Breast epithelium (tissue), 4 donors: ENCODE results near the gene OPCML. TPM values are rescaled to one million over a fixed set of nuclear protein-coding genes. Genes with fewer than 3 reads are reported as not detected.

Experiments used
- DNase-seq, 2 donors: peaks; one replicate each; pipeline ENCODE4 v3.0.0-alpha.2; 2019; ENCODE audit warnings: low spot score in 2 of 2
- H3K27ac ChIP-seq, 2 donors: fragments of 200-600 bp; sonication (generic) in 1 of 2; one replicate each; pipeline ENCODE4 v1.5.1; 2016 to 2019; ENCODE audit warnings: mild to moderate bottlenecking in 1 of 2
- H3K27me3 ChIP-seq, 2 donors: fragments of 200-600 bp; sonication (generic) in 1 of 2; one replicate each; pipeline versions ENCODE4 v1.5.1 to v1.6.0; 2017 to 2019; ENCODE audit warnings: control low read depth in 1 of 2, mild to moderate bottlenecking in 1 of 2
- H3K36me3 ChIP-seq: fragments of 200-600 bp; one replicate; pipeline ENCODE4 v1.5.1; 2019
- H3K4me1 ChIP-seq, 2 donors: fragments of 200-600 bp; sonication (generic); one replicate each; pipeline ENCODE4 v1.5.1; 2016 to 2019; ENCODE audit warnings: control low read depth in 1 of 2
- H3K4me3 ChIP-seq, 3 donors: fragments of 200-600 bp; sonication (generic); 1 replicate in 2 of 3; 2 replicates in 1 of 3; pipeline ENCODE4 v1.5.1; 2016 to 2019; ENCODE audit warnings: mild to moderate bottlenecking in 3 of 3, moderate library complexity in 2 of 3
- H3K9me3 ChIP-seq, 2 donors: fragments of 200-600 bp; sonication (generic) in 1 of 2; one replicate each; pipeline ENCODE4 v1.5.1; 2016 to 2019; ENCODE audit warnings: control low read depth in 1 of 2
- POLR2A ChIP-seq: fragments of 450-650 bp; IDR thresholded peaks from one replicate; pipeline ENCODE4 v1.6.1; 2016; ENCODE audit warnings: antibody characterized with exemption, mild to moderate bottlenecking, moderate library complexity
- POLR2AphosphoS5 ChIP-seq, 3 donors: sonication (generic); formaldehyde crosslinking; IDR thresholded peaks; one replicate each; pipeline ENCODE4 v1.6.1; 2017; ENCODE audit warnings: antibody characterized with exemption in 3 of 3
- intact Hi-C: fragments of 100-400 bp; cut with DNase I; formaldehyde crosslinking; loops from one replicate; pipeline ENCODE4 v1.15.1; 2023; ENCODE audit warnings: low total_unique reads
- total RNA-seq, 3 donors: library from RNA; depleted of rRNA; stranded (reverse); fragments of >200 nt; gene quantifications; one replicate each; pipeline ENCODE4 v1.1.0, GENCODE V29; 2016
- TF ChIP-seq, protein P1 (sequence below), 3 donors: fragments of 450-650 bp; IDR thresholded peaks; one replicate each; pipeline ENCODE4 v1.5.1; 2016 to 2017; ENCODE audit warnings: antibody characterized with exemption in 3 of 3, mild to moderate bottlenecking in 3 of 3, moderate library complexity in 3 of 3

The OPCML gene
- total RNA-seq, 3 donors from 2014 or later, result not detected

GRCh38 chr11:132490978-132491377, 1041.3 kb downstream of the OPCML start:
- H3K4me1 ChIP-seq, result no peaks in the 10 kb centered on the region
- no peak overlapping the region for H3K4me3 ChIP-seq
- no peaks in the 10 kb centered on the region for H3K27me3 ChIP-seq
- intact Hi-C loops, result no loop called here
- no peaks in the 10 kb centered on the region for H3K36me3 ChIP-seq
- TF ChIP-seq, protein P1, sequence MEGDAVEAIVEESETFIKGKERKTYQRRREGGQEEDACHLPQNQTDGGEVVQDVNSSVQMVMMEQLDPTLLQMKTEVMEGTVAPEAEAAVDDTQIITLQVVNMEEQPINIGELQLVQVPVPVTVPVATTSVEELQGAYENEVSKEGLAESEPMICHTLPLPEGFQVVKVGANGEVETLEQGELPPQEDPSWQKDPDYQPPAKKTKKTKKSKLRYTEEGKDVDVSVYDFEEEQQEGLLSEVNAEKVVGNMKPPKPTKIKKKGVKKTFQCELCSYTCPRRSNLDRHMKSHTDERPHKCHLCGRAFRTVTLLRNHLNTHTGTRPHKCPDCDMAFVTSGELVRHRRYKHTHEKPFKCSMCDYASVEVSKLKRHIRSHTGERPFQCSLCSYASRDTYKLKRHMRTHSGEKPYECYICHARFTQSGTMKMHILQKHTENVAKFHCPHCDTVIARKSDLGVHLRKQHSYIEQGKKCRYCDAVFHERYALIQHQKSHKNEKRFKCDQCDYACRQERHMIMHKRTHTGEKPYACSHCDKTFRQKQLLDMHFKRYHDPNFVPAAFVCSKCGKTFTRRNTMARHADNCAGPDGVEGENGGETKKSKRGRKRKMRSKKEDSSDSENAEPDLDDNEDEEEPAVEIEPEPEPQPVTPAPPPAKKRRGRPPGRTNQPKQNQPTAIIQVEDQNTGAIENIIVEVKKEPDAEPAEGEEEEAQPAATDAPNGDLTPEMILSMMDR (IDR thresholded peaks at IDR 0.05), result no peak
- TF ChIP-seq POLR2A, result no peak
- TF ChIP-seq POLR2AphosphoS5 (IDR thresholded peaks at IDR 0.05), result no peak
- no peak for DNase-seq
- no peak overlapping the region for H3K27ac ChIP-seq
- peaks cover 4% of the 10 kb centered on the region in 2 donors for H3K9me3 ChIP-seq

GRCh38 chr11:132486060-132486459, 1046.2 kb downstream of the OPCML start:
- DNase-seq, result no peak
- H3K27me3 ChIP-seq, result no peaks in the 10 kb centered on the region
- no peak overlapping the region for H3K27ac ChIP-seq
- intact Hi-C loops, result no loop called here
- H3K36me3 ChIP-seq, result no peaks in the 10 kb centered on the region
- peaks cover 4 to 16% of the 10 kb centered on the region in 2 donors for H3K9me3 ChIP-seq
- TF ChIP-seq POLR2A (no peak), POLR2AphosphoS5 (IDR thresholded peaks at IDR 0.05) (no peak)
- TF ChIP-seq, protein P1 (IDR thresholded peaks at IDR 0.05), result no peak
- H3K4me3 ChIP-seq, result no peak overlapping the region
- H3K4me1 ChIP-seq, result no peaks in the 10 kb centered on the region

- no peaks in the 10 kb centered on the region for H3K4me1 ChIP-seq
- DNase-seq, result no peak
- intact Hi-C loops, result loop anchor here (5.0 kb wide), 1 partner anchor 437 kb away; no protein-coding TSS in a partner anchor
- H3K27ac ChIP-seq, result no peak overlapping the region
- no peaks in the 10 kb centered on the region for H3K9me3 ChIP-seq
- TF ChIP-seq POLR2A, result no peak
- no peak for TF ChIP-seq POLR2AphosphoS5 (IDR thresholded peaks at IDR 0.05)
- TF ChIP-seq, protein P1 (IDR thresholded peaks at IDR 0.05), result no peak
- H3K36me3 ChIP-seq, result no peaks in the 10 kb centered on the region
- no peaks in the 10 kb centered on the region for H3K27me3 ChIP-seq
- no peak overlapping the region for H3K4me3 ChIP-seq
These were observed 1057.3 kb downstream of the OPCML start for GRCh38 chr11:132475026-132475425.

- intact Hi-C loops, result no loop called here
- no peak for TF ChIP-seq POLR2A
- TF ChIP-seq, protein P1 (IDR thresholded peaks at IDR 0.05), result no peak
- no peak for TF ChIP-seq POLR2AphosphoS5 (IDR thresholded peaks at IDR 0.05)
- Histone ChIP-seq H3K4me3 (no peak overlapping the region), H3K9me3 (no peaks in the 10 kb centered on the region), H3K27ac (no peak overlapping the region), H3K36me3 (no peaks in the 10 kb centered on the region), H3K4me1 (no peaks in the 10 kb centered on the region), H3K27me3 (no peaks in the 10 kb centered on the region)
- no peak for DNase-seq
These were observed 1059.7 kb downstream of the OPCML start for GRCh38 chr11:132472411-132473172.

DNA sequence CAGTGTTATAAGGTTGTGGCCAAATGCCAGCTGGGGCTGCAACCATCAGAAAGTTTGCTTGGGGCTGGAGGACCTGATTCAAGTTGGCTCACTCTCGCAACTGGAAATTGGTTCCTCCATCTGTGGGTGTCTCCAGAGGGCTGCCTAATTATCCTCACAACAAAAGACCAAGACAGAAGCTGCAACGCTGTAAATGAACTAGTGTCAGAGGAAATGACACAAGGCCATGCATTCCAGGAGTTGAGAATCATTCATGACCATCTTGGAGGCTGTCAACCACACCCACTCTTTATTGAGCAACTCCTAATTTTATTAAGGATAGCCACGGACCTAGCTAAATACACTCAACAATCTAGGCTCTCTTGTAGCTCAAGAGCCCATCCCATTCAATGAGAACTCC, 1060.8 kb downstream of the OPCML start:
- no peaks in the 10 kb centered on the region for H3K27me3 ChIP-seq
- H3K4me3 ChIP-seq, result no peak overlapping the region
- no peaks in the 10 kb centered on the region for H3K36me3 ChIP-seq
- no peak for TF ChIP-seq POLR2AphosphoS5 (IDR thresholded peaks at IDR 0.05)
- no peak for TF ChIP-seq POLR2A
- TF ChIP-seq, protein P1 (IDR thresholded peaks at IDR 0.05), result no peak
- intact Hi-C loops, result no loop called here
- DNase-seq, result no peak
- H3K4me1 ChIP-seq, result no peaks in the 10 kb centered on the region
- H3K27ac ChIP-seq, result no peak overlapping the region
- H3K9me3 ChIP-seq, result no peaks in the 10 kb centered on the region
